Measurements from ENCODE around the gene PCCA. TPM values are rescaled to one million over a fixed set of nuclear protein-coding genes. Genes with fewer than 3 reads are reported as not detected.
A peak's percentile ranks its signal among the peaks of the same experiment; 100 is the strongest.
"Not testable (repeated sequence)": the region's sequence is repeated elsewhere in the genome, so short reads cannot be mapped to it uniquely, and the experiment has no call there.

The PCCA gene
- total RNA-seq, 1 experiment from 2014 or later, result 16.1 TPM

- H3K9me3 ChIP-seq (ENCODE audit: insufficient read depth, low read depth), result no peaks in the 10 kb centered on the region
- ChIA-PET CTCF (no interaction called here), POLR2A (ENCODE audit: unreplicated experiment) (no interaction called here)
- no peaks in the 10 kb centered on the region for H3K4me1 ChIP-seq (replicated peaks; ENCODE audit: insufficient read depth)
- TF ChIP-seq EZH2 (IDR thresholded peaks at IDR 0.05; ENCODE audit: low read depth), result no peak
- no peak for TF ChIP-seq CTCF (conservative IDR thresholded peaks at IDR 0.05)
- no peaks in the 10 kb centered on the region for H3K9me2 ChIP-seq (ENCODE audit: insufficient read depth)
- no peak overlapping the region for H3K27ac ChIP-seq
- no peaks in the 10 kb centered on the region for H3K36me3 ChIP-seq (ENCODE audit: low read depth)
- intact Hi-C loops (cut with micrococcal nuclease; ENCODE audit: unreplicated experiment), result no loop called here
- no peak overlapping the region for H3K4me3 ChIP-seq
- H3K79me2 ChIP-seq (ENCODE audit: low read depth), result no peaks in the 10 kb centered on the region
- no peak overlapping the region for H3K4me2 ChIP-seq
- H3K27me3 ChIP-seq (ENCODE audit: insufficient read depth, low read depth), result no peaks in the 10 kb centered on the region
- no peaks in the 10 kb centered on the region for H4K20me1 ChIP-seq (ENCODE audit: insufficient read depth)
- no peak for DNase-seq
- H2AFZ ChIP-seq, result no peak overlapping the region
- no TSS peak for BruUV-seq (replicated peaks)
- no peaks in the 10 kb centered on the region for H3F3A ChIP-seq (ENCODE audit: insufficient read depth, low read depth)
These were observed 20.6 kb upstream of the PCCA start for GRCh38 chr13:100068133-100068931.

- no peak overlapping the region for H3K4me3 ChIP-seq
- no peaks in the 10 kb centered on the region for H3K9me3 ChIP-seq (ENCODE audit: insufficient read depth, low read depth)
- H3K36me3 ChIP-seq (ENCODE audit: low read depth), result no peaks in the 10 kb centered on the region
- no peaks in the 10 kb centered on the region for H3K27me3 ChIP-seq (ENCODE audit: insufficient read depth, low read depth)
- H4K20me1 ChIP-seq (ENCODE audit: insufficient read depth), result no peaks in the 10 kb centered on the region
- intact Hi-C loops (cut with micrococcal nuclease; ENCODE audit: unreplicated experiment), result no loop called here
- H3K4me1 ChIP-seq (replicated peaks; ENCODE audit: insufficient read depth), result no peaks in the 10 kb centered on the region
- H3F3A ChIP-seq (ENCODE audit: insufficient read depth, low read depth), result no peaks in the 10 kb centered on the region
- CTCF ChIA-PET, result no interaction called here
- H2AFZ ChIP-seq, result no peak overlapping the region
- no peak for TF ChIP-seq EZH2 (IDR thresholded peaks at IDR 0.05; ENCODE audit: low read depth)
- TF ChIP-seq CTCF (conservative IDR thresholded peaks at IDR 0.05), result no peak
- no peaks in the 10 kb centered on the region for H3K9me2 ChIP-seq (ENCODE audit: insufficient read depth)
- BruUV-seq (replicated peaks), result no TSS peak
- H3K27ac ChIP-seq, result no peak overlapping the region
- DNase-seq, result peak in 1 of 2 experiments; percentile 42
- no peak overlapping the region for H3K4me2 ChIP-seq
- POLR2A ChIA-PET (ENCODE audit: unreplicated experiment), result no interaction called here
- no peaks in the 10 kb centered on the region for H3K79me2 ChIP-seq (ENCODE audit: low read depth)
These were observed 19.6 kb upstream of the PCCA start for GRCh38 chr13:100069278-100069677.

- Histone ChIP-seq H2AFZ (no peak overlapping the region), H3K9me3 (ENCODE audit: insufficient read depth, low read depth) (no peaks in the 10 kb centered on the region), H3K36me3 (ENCODE audit: low read depth) (no peaks in the 10 kb centered on the region), H3K4me3 (no peak overlapping the region), H3K27ac (no peak overlapping the region), H3K79me2 (ENCODE audit: low read depth) (no peaks in the 10 kb centered on the region), H3K9me2 (ENCODE audit: insufficient read depth) (no peaks in the 10 kb centered on the region), H3F3A (ENCODE audit: insufficient read depth, low read depth) (no peaks in the 10 kb centered on the region), H4K20me1 (ENCODE audit: insufficient read depth) (no peaks in the 10 kb centered on the region), H3K27me3 (ENCODE audit: insufficient read depth, low read depth) (no peaks in the 10 kb centered on the region), H3K4me2 (no peak overlapping the region), H3K4me1 (replicated peaks; ENCODE audit: insufficient read depth) (no peaks in the 10 kb centered on the region)
- ChIA-PET CTCF (no interaction called here), POLR2A (ENCODE audit: unreplicated experiment) (no interaction called here)
- no peak for TF ChIP-seq CTCF (conservative IDR thresholded peaks at IDR 0.05)
- no peak for DNase-seq
- BruUV-seq (replicated peaks), result no TSS peak
- intact Hi-C loops (cut with micrococcal nuclease; ENCODE audit: unreplicated experiment), result no loop called here
These were observed 12.9 kb upstream of the PCCA start for GRCh38 chr13:100075700-100076587.

- H3K79me2 ChIP-seq (ENCODE audit: low read depth); CTCF ChIA-PET; BruUV-seq (replicated peaks); H3K9me3 ChIP-seq (ENCODE audit: insufficient read depth, low read depth); DNase-seq; H3K27ac ChIP-seq; intact Hi-C loops (cut with micrococcal nuclease; ENCODE audit: unreplicated experiment); H3K4me3 ChIP-seq; POLR2A ChIA-PET (ENCODE audit: unreplicated experiment); H3K27me3 ChIP-seq (ENCODE audit: insufficient read depth, low read depth); H3K36me3 ChIP-seq (ENCODE audit: low read depth); H3K4me2 ChIP-seq; H4K20me1 ChIP-seq (ENCODE audit: insufficient read depth); H3K9me2 ChIP-seq (ENCODE audit: insufficient read depth); H3F3A ChIP-seq (ENCODE audit: insufficient read depth, low read depth); H2AFZ ChIP-seq; H3K4me1 ChIP-seq (replicated peaks; ENCODE audit: insufficient read depth): not testable (repeated sequence)
These were observed 9.9 kb upstream of the PCCA start for GRCh38 chr13:100079003-100079402.

GRCh38 chr13:100083401-100083800 is 5.5 kb upstream of the PCCA start:
- not testable (repeated sequence) for H3K36me3 ChIP-seq (ENCODE audit: low read depth)

More at GRCh38 chr13:100083401-100083800, 5.5 kb upstream of the PCCA start:
- Histone ChIP-seq H3K4me1 (replicated peaks; ENCODE audit: insufficient read depth) (peaks cover 11% of the 10 kb centered on the region), H3F3A (ENCODE audit: insufficient read depth, low read depth) (peaks cover 11% of the 10 kb centered on the region; the same call in 1 of the 2 replicates)
- H3K27ac ChIP-seq; H3K79me2 ChIP-seq (ENCODE audit: low read depth); H3K9me2 ChIP-seq (ENCODE audit: insufficient read depth); H3K4me2 ChIP-seq; CTCF ChIA-PET; H3K4me3 ChIP-seq; H3K27me3 ChIP-seq (ENCODE audit: insufficient read depth, low read depth); BruUV-seq (replicated peaks); intact Hi-C loops (cut with micrococcal nuclease; ENCODE audit: unreplicated experiment); POLR2A ChIA-PET (ENCODE audit: unreplicated experiment); H3K9me3 ChIP-seq (ENCODE audit: insufficient read depth, low read depth); DNase-seq; H4K20me1 ChIP-seq (ENCODE audit: insufficient read depth); H2AFZ ChIP-seq: not testable (repeated sequence)

Measured in PC-9 (cell line).